Fibroblast of pulmonary artery (primary cell): Measurements from ENCODE around the gene CERS2.

Source experiments
- DNase-seq: peaks from one replicate; pipeline ENCODE4 v3.0.0-alpha.2; 2010; ENCODE audit warnings: low read depth
- H3K4me3 ChIP-seq: replicated peaks from 2 replicates; pipeline ENCODE4 v1.5.1; 2011; ENCODE audit warnings: low read depth, mild to moderate bottlenecking, control low read depth, low read length, moderate library complexity
- CTCF ChIP-seq: IDR thresholded peaks from 2 replicates; pipeline ENCODE4 v1.5.1; 2011; ENCODE audit warnings: mild to moderate bottlenecking, control low read depth, low read length, inconsistent platforms; ENCODE audit errors: missing control alignments

CERS2 gene

GRCh38 chr1:150997126-150997872, 22.7 kb upstream of the CERS2 start:
- TF ChIP-seq CTCF: no peak
- no peak for DNase-seq
- no peak overlapping the region for H3K4me3 ChIP-seq

GRCh38 chr1:150995896-150996295, 21.3 kb upstream of the CERS2 start:
- DNase-seq: peak; percentile 56
- no peak overlapping the region for H3K4me3 ChIP-seq
- peak; percentile 59 for TF ChIP-seq CTCF

- TF ChIP-seq CTCF: no peak
- no peak overlapping the region for H3K4me3 ChIP-seq
- no peak for DNase-seq
Measured at GRCh38 chr1:150995460-150995859, 20.8 kb upstream of the CERS2 start.

GRCh38 chr1:150994248-150994647, 19.6 kb upstream of the CERS2 start:
- DNase-seq: no peak
- TF ChIP-seq CTCF: no peak
- H3K4me3 ChIP-seq: no peak overlapping the region

GRCh38 chr1:150992626-150993025, 18.0 kb upstream of the CERS2 start:
- no peak for DNase-seq
- TF ChIP-seq CTCF: no peak
- H3K4me3 ChIP-seq: no peak overlapping the region

- DNase-seq: no peak
- no peak for TF ChIP-seq CTCF
Measured at GRCh38 chr1:150987924-150988323, 13.3 kb upstream of the CERS2 start.

GRCh38 chr1:150985179-150985825, 10.7 kb upstream of the CERS2 start:
- no peak overlapping the region for H3K4me3 ChIP-seq
- no peak for TF ChIP-seq CTCF
- no peak for DNase-seq

More at GRCh38 chr1:150987924-150988323, 13.3 kb upstream of the CERS2 start:
- no peak overlapping the region for H3K4me3 ChIP-seq
